ENCODE measurements around the gene ELMO2.
"Not testable (repeated sequence)": the region's sequence is repeated elsewhere in the genome, so short reads cannot be mapped to it uniquely, and the experiment has no call there.

The ELMO2 gene

DNA sequence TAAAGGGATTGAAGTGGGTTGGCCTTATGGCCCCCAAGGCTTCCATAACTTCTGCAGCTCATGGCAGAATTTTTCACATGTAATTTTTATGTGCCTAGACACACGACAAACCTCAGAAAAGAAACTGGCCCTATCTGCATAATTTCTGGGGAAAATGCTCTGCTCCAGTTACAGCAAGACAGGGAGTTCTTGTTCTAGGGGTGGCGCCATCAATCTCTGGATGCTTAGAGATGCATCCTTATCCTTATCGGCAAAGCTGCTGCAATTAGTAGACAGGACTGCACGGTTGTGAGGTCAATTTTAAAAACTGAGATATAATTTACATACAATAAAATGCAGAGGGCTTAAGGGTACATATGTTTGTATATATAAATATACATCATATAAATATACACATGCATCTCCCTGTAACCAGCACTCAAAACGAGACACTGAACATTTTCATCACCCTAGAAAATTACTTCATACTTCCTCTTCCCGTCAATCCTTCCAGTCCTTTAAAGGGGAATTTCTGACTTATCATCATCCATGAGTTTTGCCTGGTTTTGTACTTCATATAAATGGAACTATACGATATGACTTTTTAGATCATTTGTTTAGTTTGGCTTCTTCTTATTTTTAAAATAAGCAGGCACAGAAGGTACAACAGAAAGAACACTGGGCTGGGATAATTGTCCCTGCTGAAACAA is 10.2 kb downstream of the ELMO2 start:
- no peak overlapping the region for H3K4me3 ChIP-seq (ENCODE audit: low read depth, low read length)
- TF ChIP-seq, protein P1, sequence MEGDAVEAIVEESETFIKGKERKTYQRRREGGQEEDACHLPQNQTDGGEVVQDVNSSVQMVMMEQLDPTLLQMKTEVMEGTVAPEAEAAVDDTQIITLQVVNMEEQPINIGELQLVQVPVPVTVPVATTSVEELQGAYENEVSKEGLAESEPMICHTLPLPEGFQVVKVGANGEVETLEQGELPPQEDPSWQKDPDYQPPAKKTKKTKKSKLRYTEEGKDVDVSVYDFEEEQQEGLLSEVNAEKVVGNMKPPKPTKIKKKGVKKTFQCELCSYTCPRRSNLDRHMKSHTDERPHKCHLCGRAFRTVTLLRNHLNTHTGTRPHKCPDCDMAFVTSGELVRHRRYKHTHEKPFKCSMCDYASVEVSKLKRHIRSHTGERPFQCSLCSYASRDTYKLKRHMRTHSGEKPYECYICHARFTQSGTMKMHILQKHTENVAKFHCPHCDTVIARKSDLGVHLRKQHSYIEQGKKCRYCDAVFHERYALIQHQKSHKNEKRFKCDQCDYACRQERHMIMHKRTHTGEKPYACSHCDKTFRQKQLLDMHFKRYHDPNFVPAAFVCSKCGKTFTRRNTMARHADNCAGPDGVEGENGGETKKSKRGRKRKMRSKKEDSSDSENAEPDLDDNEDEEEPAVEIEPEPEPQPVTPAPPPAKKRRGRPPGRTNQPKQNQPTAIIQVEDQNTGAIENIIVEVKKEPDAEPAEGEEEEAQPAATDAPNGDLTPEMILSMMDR (IDR thresholded peaks at IDR 0.05; ENCODE audit: borderline replicate concordance, insufficient read depth, low read depth, low read length) = no peak

GRCh38 chr20:46394872-46395760 is 11.3 kb downstream of the ELMO2 start:
- H3K4me3 ChIP-seq (ENCODE audit: low read depth, low read length) = no peak overlapping the region
- TF ChIP-seq, protein P1 (IDR thresholded peaks at IDR 0.05; ENCODE audit: borderline replicate concordance, insufficient read depth, low read depth, low read length) = no peak

- TF ChIP-seq, protein P1 (IDR thresholded peaks at IDR 0.05; ENCODE audit: borderline replicate concordance, insufficient read depth, low read depth, low read length) = no peak
- no peak overlapping the region for H3K4me3 ChIP-seq (ENCODE audit: low read depth, low read length)
Measured at GRCh38 chr20:46393967-46394366, 12.4 kb downstream of the ELMO2 start.

DNA sequence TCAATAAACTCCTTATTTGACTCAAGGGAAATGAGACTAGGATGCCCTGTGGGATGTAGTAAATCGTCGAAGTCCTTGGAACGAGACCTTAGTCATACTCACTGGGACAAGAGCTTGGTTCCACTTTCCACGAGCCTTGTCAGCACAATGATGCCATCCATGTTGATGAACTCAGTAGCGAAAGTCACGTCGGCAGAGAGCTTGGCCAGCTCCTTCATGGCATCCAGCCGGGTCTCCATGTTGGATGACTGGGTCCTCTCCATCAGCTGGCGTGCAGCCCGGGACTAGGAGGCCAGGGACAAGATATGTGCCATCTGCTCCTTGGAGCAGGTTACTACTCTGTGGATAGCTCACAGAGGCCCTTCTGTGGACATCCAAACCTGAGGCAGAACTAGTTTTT is 17.5 kb downstream of the ELMO2 start:
- TF ChIP-seq, protein P1 (IDR thresholded peaks at IDR 0.05; ENCODE audit: borderline replicate concordance, insufficient read depth, low read depth, low read length) = no peak
- H3K4me3 ChIP-seq (ENCODE audit: low read depth, low read length) = no peak overlapping the region

GRCh38 chr20:46388201-46388836 is 18.1 kb downstream of the ELMO2 start:
- TF ChIP-seq, protein P1 (IDR thresholded peaks at IDR 0.05; ENCODE audit: borderline replicate concordance, insufficient read depth, low read depth, low read length) = no peak
- no peak overlapping the region for H3K4me3 ChIP-seq (ENCODE audit: low read depth, low read length)

DNA sequence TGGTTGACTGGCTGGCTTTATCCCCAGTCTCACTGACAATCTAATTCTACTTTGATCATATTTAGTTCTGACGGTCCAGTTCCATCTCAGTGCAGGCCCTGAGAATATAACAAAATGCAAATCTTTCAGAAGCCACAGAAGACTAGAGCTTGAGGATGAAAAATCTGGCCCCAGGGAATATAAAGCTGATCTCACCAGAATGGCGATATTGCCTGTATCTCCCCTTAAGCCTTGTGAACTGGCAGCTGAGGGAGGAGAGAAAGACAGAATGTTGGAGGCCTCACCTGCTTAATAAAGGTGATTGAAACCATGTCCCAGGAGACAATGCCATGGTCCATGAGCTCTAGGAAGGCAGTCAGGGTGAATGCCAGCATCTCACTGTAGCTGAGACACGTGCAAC is 19.4 kb downstream of the ELMO2 start:
- H3K4me3 ChIP-seq (ENCODE audit: low read depth, low read length) = not testable (repeated sequence)

DNA sequence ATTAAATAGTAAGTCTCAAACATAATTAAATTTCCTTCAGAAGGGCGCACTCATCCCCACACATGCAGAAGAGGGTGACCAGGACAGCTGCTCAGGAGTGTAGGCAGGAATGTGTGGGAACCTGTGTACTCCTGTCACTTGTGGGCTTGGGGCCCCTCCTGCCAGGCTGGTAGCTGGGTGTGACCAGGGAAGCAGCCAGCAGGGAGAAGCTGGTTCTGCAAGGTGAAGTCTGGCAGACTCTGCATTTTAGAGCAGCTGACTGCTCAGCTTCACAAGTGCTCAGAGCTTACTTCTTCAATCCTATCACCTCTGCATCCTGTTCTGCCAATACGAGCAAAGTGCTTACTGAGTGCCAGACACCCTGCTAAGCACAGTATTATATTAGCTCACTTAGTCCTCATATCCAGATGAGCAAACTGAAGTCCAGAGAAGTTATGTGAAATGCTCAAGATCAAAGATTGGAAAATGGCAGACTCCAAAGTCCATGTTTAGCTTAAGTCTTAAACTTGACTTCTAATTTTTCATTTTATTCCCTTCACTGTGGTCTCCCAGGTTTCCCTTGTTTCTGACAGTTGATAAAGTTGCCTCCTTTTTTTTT is 27.9 kb downstream of the ELMO2 start:
- no peak overlapping the region for H3K4me3 ChIP-seq (ENCODE audit: low read depth, low read length)
- TF ChIP-seq, protein P1 (IDR thresholded peaks at IDR 0.05; ENCODE audit: borderline replicate concordance, insufficient read depth, low read depth, low read length) = no peak
